HEK293 (cell line): Measurements from ENCODE around the gene HLF.

Source experiments
- CTCF ChIA-PET: fragments of 350-600 bp; formaldehyde crosslinking; extraction: SDS; loops from one replicate; lab custom pipeline; 2021; ENCODE audit warnings: antibody characterized with exemption; lab: Yijun Ruan, JAX
- POLR2A ChIA-PET: fragments of 300-600 bp; formaldehyde crosslinking; extraction: SDS; loops from one replicate; lab custom pipeline; 2020; ENCODE audit warnings: antibody characterized with exemption, inconsistent platforms; lab: Yijun Ruan, JAX
- H3K27ac ChIP-seq: fragments of 200-500 bp; sonication (Bioruptor generic); 2 replicates; pipeline ENCODE4 v1.5.1; 2014; ENCODE audit warnings: low read depth, low read length, control low read depth, inconsistent platforms; ENCODE audit errors: extremely low read depth
- H3K36me3 ChIP-seq, 2 experiments: fragments of 200-500 bp in 1 of 2; sonication (Bioruptor generic) in 1 of 2; 1 replicate in 1 of 2; 2 replicates in 1 of 2; pipeline ENCODE4 v1.5.1; 2014 to 2017; ENCODE audit warnings: inconsistent platforms in 2 of 2, low read length in 2 of 2; ENCODE audit not compliant: control insufficient read depth in 2 of 2, insufficient read depth in 1 of 2
- H3K4me1 ChIP-seq: fragments of 200-500 bp; sonication (Bioruptor generic); 2 replicates; pipeline ENCODE4 v1.5.1; 2014; ENCODE audit warnings: mild to moderate bottlenecking, low read length, inconsistent platforms; ENCODE audit not compliant: control insufficient read depth, insufficient read depth
- H3K4me3 ChIP-seq: 2 replicates; pipeline ENCODE4 v1.5.1; 2011; ENCODE audit warnings: low read depth, mild to moderate bottlenecking, control low read depth, low read length, moderate library complexity
- H3K9me3 ChIP-seq: fragments of 200-500 bp; sonication (Bioruptor generic); 2 replicates; pipeline ENCODE4 v1.5.1; 2014; ENCODE audit warnings: low read depth, low read length, inconsistent platforms; ENCODE audit not compliant: control insufficient read depth, insufficient read depth
- GLIS2 ChIP-seq: fragments of 450-650 bp; formaldehyde crosslinking; IDR thresholded peaks from 2 replicates; pipeline ENCODE4 v1.5.1; 2016; ENCODE audit warnings: missing biosample characterization, missing genetic modification characterization
- KLF16 ChIP-seq: fragments of 450-650 bp; formaldehyde crosslinking; IDR thresholded peaks from 2 replicates; pipeline ENCODE4 v1.5.1; 2017; ENCODE audit warnings: missing biosample characterization, missing genetic modification characterization
- MEIS1 ChIP-seq: sonication (generic); formaldehyde crosslinking; IDR thresholded peaks from 2 replicates; pipeline ENCODE4 v1.8.1; 2022; ENCODE audit warnings: missing genetic modification reagents, mild to moderate bottlenecking, borderline replicate concordance
- MZF1 ChIP-seq: fragments of 450-650 bp; formaldehyde crosslinking; IDR thresholded peaks from 2 replicates; pipeline ENCODE4 v1.5.1; 2017; ENCODE audit warnings: missing biosample characterization, missing genetic modification characterization, borderline replicate concordance
- PRDM10 ChIP-seq: fragments of 450-650 bp; formaldehyde crosslinking; IDR thresholded peaks from 2 replicates; pipeline ENCODE4 v1.5.1; 2016; ENCODE audit warnings: missing biosample characterization, missing genetic modification characterization
- SCRT2 ChIP-seq: fragments of 450-650 bp; formaldehyde crosslinking; IDR thresholded peaks from 2 replicates; pipeline ENCODE4 v1.5.1; 2016; ENCODE audit warnings: missing biosample characterization, missing genetic modification characterization
- SP7 ChIP-seq: fragments of 450-650 bp; formaldehyde crosslinking; IDR thresholded peaks from 2 replicates; pipeline ENCODE4 v1.5.1; 2016; ENCODE audit warnings: missing biosample characterization, missing genetic modification characterization
- ZNF19 ChIP-seq: fragments of 450-650 bp; formaldehyde crosslinking; IDR thresholded peaks from 2 replicates; pipeline ENCODE4; 2016; ENCODE audit warnings: missing biosample characterization, missing genetic modification characterization, low read depth
- ZNF2 ChIP-seq: fragments of 450-650 bp; formaldehyde crosslinking; IDR thresholded peaks from 2 replicates; pipeline ENCODE4 v1.5.1; 2016; ENCODE audit warnings: missing biosample characterization, missing genetic modification characterization
- ZNF335 ChIP-seq: fragments of 450-650 bp; formaldehyde crosslinking; conservative IDR thresholded peaks from 2 replicates; pipeline ENCODE4 v1.5.1; 2016; ENCODE audit warnings: missing biosample characterization, missing genetic modification characterization
- ZNF433 ChIP-seq: fragments of 450-650 bp; formaldehyde crosslinking; IDR thresholded peaks from 2 replicates; pipeline ENCODE4 v1.5.1; 2016; ENCODE audit warnings: missing biosample characterization, missing genetic modification characterization, low read depth
- ZNF48 ChIP-seq: fragments of 450-650 bp; formaldehyde crosslinking; IDR thresholded peaks from 2 replicates; pipeline ENCODE4 v1.5.1; 2016; ENCODE audit warnings: missing biosample characterization, missing genetic modification characterization
- ZNF529 ChIP-seq: fragments of 450-650 bp; formaldehyde crosslinking; IDR thresholded peaks from 2 replicates; pipeline ENCODE4 v1.5.1; 2017; ENCODE audit warnings: missing genetic modification characterization, missing biosample characterization; ENCODE audit not compliant: insufficient replicate concordance
- ZNF544 ChIP-seq: fragments of 450-650 bp; formaldehyde crosslinking; IDR thresholded peaks from 2 replicates; pipeline ENCODE4 v1.5.0; 2017; ENCODE audit warnings: missing biosample characterization, missing genetic modification characterization
- ZNF658 ChIP-seq: fragments of 450-650 bp; formaldehyde crosslinking; IDR thresholded peaks from 2 replicates; pipeline ENCODE4; 2016; ENCODE audit warnings: missing biosample characterization, missing genetic modification characterization
- ZSCAN23 ChIP-seq: fragments of 450-650 bp; formaldehyde crosslinking; IDR thresholded peaks from 2 replicates; pipeline ENCODE4 v1.5.1; 2016; ENCODE audit warnings: missing biosample characterization, missing genetic modification characterization
- TF ChIP-seq, protein P1 (sequence below): fragments of 450-650 bp; formaldehyde crosslinking; IDR thresholded peaks from 2 replicates; pipeline ENCODE4 v1.5.1; 2016; ENCODE audit warnings: missing biosample characterization, missing genetic modification characterization
- TF ChIP-seq, protein P2 (sequence below): fragments of 450-650 bp; IDR thresholded peaks from 2 replicates; pipeline ENCODE4 v1.5.1; 2018; ENCODE audit warnings: missing biosample characterization, mild to moderate bottlenecking, missing genetic modification characterization
- TF ChIP-seq, protein P3 (sequence below): fragments of 450-650 bp; formaldehyde crosslinking; conservative IDR thresholded peaks from 2 replicates; pipeline ENCODE4 v1.5.1; 2016; ENCODE audit warnings: low read depth, missing biosample characterization, missing genetic modification characterization
- TF ChIP-seq, protein P4 (sequence below): fragments of 450-650 bp; formaldehyde crosslinking; IDR thresholded peaks from 2 replicates; pipeline ENCODE4 v1.5.1; 2016; ENCODE audit warnings: missing biosample characterization, missing genetic modification characterization

The HLF gene

DNA sequence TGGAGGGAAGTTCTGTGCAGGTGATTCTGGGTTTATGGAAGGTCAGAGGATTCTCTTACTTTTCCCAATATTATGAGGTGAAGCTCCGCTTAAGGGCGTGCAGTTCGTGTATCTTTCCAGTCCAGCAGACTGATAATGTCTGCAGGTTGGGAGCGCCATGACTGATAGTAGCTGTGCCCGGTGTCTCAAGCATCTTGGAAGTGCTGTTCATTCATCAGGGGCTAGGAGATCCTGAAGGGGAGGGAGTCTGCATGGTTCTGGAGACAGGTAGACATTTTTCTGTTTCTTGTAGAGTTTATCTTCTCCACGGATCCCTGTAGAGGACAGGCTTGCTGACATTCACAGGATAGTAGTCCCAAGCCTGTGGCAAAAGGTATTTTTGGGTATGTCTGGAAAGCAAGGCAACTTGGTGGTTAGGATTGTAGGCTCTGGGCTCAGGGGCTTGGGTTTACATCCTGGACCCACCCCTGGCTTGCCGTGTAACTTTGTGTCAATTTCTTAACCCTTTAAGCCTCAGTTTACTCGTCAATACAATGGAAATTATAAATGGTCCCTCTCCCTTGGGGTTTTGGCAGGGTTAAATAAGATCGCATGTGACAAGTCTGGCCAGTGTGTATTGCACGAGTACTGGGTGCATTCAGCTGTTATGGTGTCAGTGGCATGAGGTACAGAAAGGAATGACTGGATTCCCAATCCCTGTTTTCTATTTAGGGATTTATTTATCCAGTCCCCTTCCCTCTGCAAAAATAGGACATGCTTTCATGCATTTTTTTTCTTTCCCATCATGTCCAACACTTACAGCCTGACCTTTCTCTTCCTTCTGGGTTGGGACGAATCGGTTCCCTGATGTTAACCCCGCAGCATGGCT, 8.2 kb downstream of the HLF start:
- no peaks in the 10 kb centered on the region for H3K36me3 ChIP-seq
- TF ChIP-seq ZSCAN23 (tag by site-specific recombination) (no peak), MEIS1 (CRISPR knock-in tag) (no peak), ZNF19 (no peak), PRDM10 (tag by site-specific recombination) (no peak), ZNF658 (tag by site-specific recombination) (no peak), MZF1 (no peak), ZNF2 (tag by site-specific recombination) (no peak), GLIS2 (tag by site-specific recombination) (no peak), KLF16 (tag by site-specific recombination) (no peak), SCRT2 (tag by site-specific recombination) (no peak), ZNF544 (no peak), SP7 (tag by site-specific recombination) (no peak), ZNF433 (tag by site-specific recombination) (no peak), ZNF48 (no peak), ZNF529 (tag by site-specific recombination) (no peak), ZNF335 (no peak)
- TF ChIP-seq, protein P1, sequence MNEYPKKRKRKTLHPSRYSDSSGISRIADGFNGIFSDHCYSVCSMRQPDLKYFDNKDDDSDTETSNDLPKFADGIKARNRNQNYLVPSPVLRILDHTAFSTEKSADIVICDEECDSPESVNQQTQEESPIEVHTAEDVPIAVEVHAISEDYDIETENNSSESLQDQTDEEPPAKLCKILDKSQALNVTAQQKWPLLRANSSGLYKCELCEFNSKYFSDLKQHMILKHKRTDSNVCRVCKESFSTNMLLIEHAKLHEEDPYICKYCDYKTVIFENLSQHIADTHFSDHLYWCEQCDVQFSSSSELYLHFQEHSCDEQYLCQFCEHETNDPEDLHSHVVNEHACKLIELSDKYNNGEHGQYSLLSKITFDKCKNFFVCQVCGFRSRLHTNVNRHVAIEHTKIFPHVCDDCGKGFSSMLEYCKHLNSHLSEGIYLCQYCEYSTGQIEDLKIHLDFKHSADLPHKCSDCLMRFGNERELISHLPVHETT (tag by site-specific recombination) = no peak
- TF ChIP-seq, protein P2, sequence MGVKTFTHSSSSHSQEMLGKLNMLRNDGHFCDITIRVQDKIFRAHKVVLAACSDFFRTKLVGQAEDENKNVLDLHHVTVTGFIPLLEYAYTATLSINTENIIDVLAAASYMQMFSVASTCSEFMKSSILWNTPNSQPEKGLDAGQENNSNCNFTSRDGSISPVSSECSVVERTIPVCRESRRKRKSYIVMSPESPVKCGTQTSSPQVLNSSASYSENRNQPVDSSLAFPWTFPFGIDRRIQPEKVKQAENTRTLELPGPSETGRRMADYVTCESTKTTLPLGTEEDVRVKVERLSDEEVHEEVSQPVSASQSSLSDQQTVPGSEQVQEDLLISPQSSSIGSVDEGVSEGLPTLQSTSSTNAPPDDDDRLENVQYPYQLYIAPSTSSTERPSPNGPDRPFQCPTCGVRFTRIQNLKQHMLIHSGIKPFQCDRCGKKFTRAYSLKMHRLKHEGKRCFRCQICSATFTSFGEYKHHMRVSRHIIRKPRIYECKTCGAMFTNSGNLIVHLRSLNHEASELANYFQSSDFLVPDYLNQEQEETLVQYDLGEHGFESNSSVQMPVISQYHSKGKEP = no peak
- TF ChIP-seq, protein P3, sequence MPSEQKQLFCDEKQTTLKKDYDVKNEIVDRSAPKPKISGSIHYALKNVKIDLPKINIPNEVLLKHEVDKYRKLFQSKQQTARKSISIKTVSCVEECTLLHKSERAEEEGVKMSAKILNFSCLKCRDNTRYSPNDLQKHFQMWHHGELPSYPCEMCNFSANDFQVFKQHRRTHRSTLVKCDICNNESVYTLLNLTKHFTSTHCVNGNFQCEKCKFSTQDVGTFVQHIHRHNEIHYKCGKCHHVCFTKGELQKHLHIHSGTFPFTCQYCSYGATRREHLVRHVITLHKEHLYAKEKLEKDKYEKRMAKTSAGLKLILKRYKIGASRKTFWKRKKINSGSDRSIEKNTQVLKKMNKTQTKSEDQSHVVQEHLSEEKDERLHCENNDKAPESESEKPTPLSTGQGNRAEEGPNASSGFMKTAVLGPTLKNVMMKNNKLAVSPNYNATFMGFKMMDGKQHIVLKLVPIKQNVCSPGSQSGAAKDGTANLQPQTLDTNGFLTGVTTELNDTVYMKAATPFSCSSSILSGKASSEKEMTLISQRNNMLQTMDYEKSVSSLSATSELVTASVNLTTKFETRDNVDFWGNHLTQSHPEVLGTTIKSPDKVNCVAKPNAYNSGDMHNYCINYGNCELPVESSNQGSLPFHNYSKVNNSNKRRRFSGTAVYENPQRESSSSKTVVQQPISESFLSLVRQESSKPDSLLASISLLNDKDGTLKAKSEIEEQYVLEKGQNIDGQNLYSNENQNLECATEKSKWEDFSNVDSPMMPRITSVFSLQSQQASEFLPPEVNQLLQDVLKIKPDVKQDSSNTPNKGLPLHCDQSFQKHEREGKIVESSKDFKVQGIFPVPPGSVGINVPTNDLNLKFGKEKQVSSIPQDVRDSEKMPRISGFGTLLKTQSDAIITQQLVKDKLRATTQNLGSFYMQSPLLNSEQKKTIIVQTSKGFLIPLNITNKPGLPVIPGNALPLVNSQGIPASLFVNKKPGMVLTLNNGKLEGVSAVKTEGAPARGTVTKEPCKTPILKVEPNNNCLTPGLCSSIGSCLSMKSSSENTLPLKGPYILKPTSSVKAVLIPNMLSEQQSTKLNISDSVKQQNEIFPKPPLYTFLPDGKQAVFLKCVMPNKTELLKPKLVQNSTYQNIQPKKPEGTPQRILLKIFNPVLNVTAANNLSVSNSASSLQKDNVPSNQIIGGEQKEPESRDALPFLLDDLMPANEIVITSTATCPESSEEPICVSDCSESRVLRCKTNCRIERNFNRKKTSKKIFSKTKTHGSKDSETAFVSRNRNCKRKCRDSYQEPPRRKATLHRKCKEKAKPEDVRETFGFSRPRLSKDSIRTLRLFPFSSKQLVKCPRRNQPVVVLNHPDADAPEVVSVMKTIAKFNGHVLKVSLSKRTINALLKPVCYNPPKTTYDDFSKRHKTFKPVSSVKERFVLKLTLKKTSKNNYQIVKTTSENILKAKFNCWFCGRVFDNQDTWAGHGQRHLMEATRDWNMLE (tag by site-specific recombination) = no peak
- TF ChIP-seq, protein P4, sequence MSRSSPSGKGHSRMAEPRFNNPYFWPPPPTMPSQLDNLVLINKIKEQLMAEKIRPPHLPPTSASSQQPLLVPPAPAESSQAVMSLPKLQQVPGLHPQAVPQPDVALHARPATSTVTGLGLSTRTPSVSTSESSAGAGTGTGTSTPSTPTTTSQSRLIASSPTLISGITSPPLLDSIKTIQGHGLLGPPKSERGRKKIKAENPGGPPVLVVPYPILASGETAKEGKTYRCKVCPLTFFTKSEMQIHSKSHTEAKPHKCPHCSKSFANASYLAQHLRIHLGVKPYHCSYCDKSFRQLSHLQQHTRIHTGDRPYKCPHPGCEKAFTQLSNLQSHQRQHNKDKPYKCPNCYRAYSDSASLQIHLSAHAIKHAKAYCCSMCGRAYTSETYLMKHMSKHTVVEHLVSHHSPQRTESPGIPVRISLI (tag by site-specific recombination) = no peak
- no peaks in the 10 kb centered on the region for H3K4me1 ChIP-seq
- ChIA-PET CTCF (no interaction called here), POLR2A (no interaction called here)
- H3K9me3 ChIP-seq = no peaks in the 10 kb centered on the region
- no peak overlapping the region for H3K27ac ChIP-seq
- H3K4me3 ChIP-seq = no peak overlapping the region
